ENCODE measurements around the gene CBFA2T2.

Gene CBFA2T2

GRCh38 chr20:33604991-33605370 is 115.1 kb downstream of the CBFA2T2 start:
- no peak overlapping the region for H3K9ac ChIP-seq (ENCODE audit: low read depth, low read length)
- H3K27me3 ChIP-seq (ENCODE audit: control insufficient read depth, insufficient read depth, low read length) = no peaks in the 10 kb centered on the region

GRCh38 chr20:33606118-33606771 is 116.3 kb downstream of the CBFA2T2 start:
- H3K9ac ChIP-seq (ENCODE audit: low read depth, low read length) = no peak overlapping the region
- no peak overlapping the region for H3K27ac ChIP-seq (ENCODE audit: low read depth, low read length)
- no peaks in the 10 kb centered on the region for H3K27me3 ChIP-seq (ENCODE audit: control insufficient read depth, insufficient read depth, low read length)

More at GRCh38 chr20:33604991-33605370, 115.1 kb downstream of the CBFA2T2 start:
- H3K4me3 ChIP-seq (ENCODE audit: low read depth, low read length) = no peak overlapping the region
- H3K4me1 ChIP-seq (ENCODE audit: control insufficient read depth, insufficient read depth, low read length) = no peaks in the 10 kb centered on the region
- peaks cover 14% of the 10 kb centered on the region for H3K36me3 ChIP-seq (ENCODE audit: control insufficient read depth, insufficient read depth, low read length)
- no peak overlapping the region for H3K27ac ChIP-seq (ENCODE audit: low read depth, low read length)
- H3K9me3 ChIP-seq (ENCODE audit: control insufficient read depth, insufficient read depth, low read length) = no peaks in the 10 kb centered on the region

GRCh38 chr20:33609504-33609903 is 119.6 kb downstream of the CBFA2T2 start:
- Histone ChIP-seq H3K27me3 (ENCODE audit: control insufficient read depth, insufficient read depth, low read length) (no peaks in the 10 kb centered on the region), H3K9ac (ENCODE audit: low read depth, low read length) (no peak overlapping the region), H3K4me1 (ENCODE audit: control insufficient read depth, insufficient read depth, low read length) (no peaks in the 10 kb centered on the region), H3K9me3 (ENCODE audit: control insufficient read depth, insufficient read depth, low read length) (no peaks in the 10 kb centered on the region), H3K27ac (ENCODE audit: low read depth, low read length) (no peak overlapping the region), H3K4me3 (ENCODE audit: low read depth, low read length) (no peak overlapping the region), H3K36me3 (ENCODE audit: control insufficient read depth, insufficient read depth, low read length) (peaks cover 45% of the 10 kb centered on the region)

More at GRCh38 chr20:33606118-33606771, 116.3 kb downstream of the CBFA2T2 start:
- Histone ChIP-seq H3K4me1 (ENCODE audit: control insufficient read depth, insufficient read depth, low read length) (no peaks in the 10 kb centered on the region), H3K9me3 (ENCODE audit: control insufficient read depth, insufficient read depth, low read length) (no peaks in the 10 kb centered on the region), H3K4me3 (ENCODE audit: low read depth, low read length) (no peak overlapping the region), H3K36me3 (ENCODE audit: control insufficient read depth, insufficient read depth, low read length) (peaks cover 18% of the 10 kb centered on the region)

- Histone ChIP-seq H3K27ac (ENCODE audit: low read depth, low read length) (no peak overlapping the region), H3K9ac (ENCODE audit: low read depth, low read length) (no peak overlapping the region), H3K9me3 (ENCODE audit: control insufficient read depth, insufficient read depth, low read length) (no peaks in the 10 kb centered on the region), H3K4me3 (ENCODE audit: low read depth, low read length) (no peak overlapping the region), H3K4me1 (ENCODE audit: control insufficient read depth, insufficient read depth, low read length) (no peaks in the 10 kb centered on the region), H3K27me3 (ENCODE audit: control insufficient read depth, insufficient read depth, low read length) (no peaks in the 10 kb centered on the region), H3K36me3 (ENCODE audit: control insufficient read depth, insufficient read depth, low read length) (peaks cover 50% of the 10 kb centered on the region)
These were observed 121.2 kb downstream of the CBFA2T2 start for GRCh38 chr20:33611106-33611505.

GRCh38 chr20:33612001-33612400 is 122.1 kb downstream of the CBFA2T2 start:
- no peaks in the 10 kb centered on the region for H3K9me3 ChIP-seq (ENCODE audit: control insufficient read depth, insufficient read depth, low read length)
- H3K36me3 ChIP-seq (ENCODE audit: control insufficient read depth, insufficient read depth, low read length) = peaks cover 50% of the 10 kb centered on the region
- H3K27me3 ChIP-seq (ENCODE audit: control insufficient read depth, insufficient read depth, low read length) = no peaks in the 10 kb centered on the region
- no peak overlapping the region for H3K9ac ChIP-seq (ENCODE audit: low read depth, low read length)
- no peak overlapping the region for H3K27ac ChIP-seq (ENCODE audit: low read depth, low read length)
- H3K4me3 ChIP-seq (ENCODE audit: low read depth, low read length) = no peak overlapping the region
- H3K4me1 ChIP-seq (ENCODE audit: control insufficient read depth, insufficient read depth, low read length) = no peaks in the 10 kb centered on the region

GRCh38 chr20:33621717-33622400 is 132.0 kb downstream of the CBFA2T2 start:
- Histone ChIP-seq H3K36me3 (ENCODE audit: control insufficient read depth, insufficient read depth, low read length) (peaks cover 47% of the 10 kb centered on the region), H3K4me1 (ENCODE audit: control insufficient read depth, insufficient read depth, low read length) (no peaks in the 10 kb centered on the region), H3K27ac (ENCODE audit: low read depth, low read length) (no peak overlapping the region), H3K9ac (ENCODE audit: low read depth, low read length) (no peak overlapping the region), H3K27me3 (ENCODE audit: control insufficient read depth, insufficient read depth, low read length) (no peaks in the 10 kb centered on the region), H3K9me3 (ENCODE audit: control insufficient read depth, insufficient read depth, low read length) (no peaks in the 10 kb centered on the region), H3K4me3 (ENCODE audit: low read depth, low read length) (no peak overlapping the region)

GRCh38 chr20:33622705-33623365 is 132.9 kb downstream of the CBFA2T2 start:
- Histone ChIP-seq H3K36me3 (ENCODE audit: control insufficient read depth, insufficient read depth, low read length) (peaks cover 48% of the 10 kb centered on the region), H3K9ac (ENCODE audit: low read depth, low read length) (no peak overlapping the region), H3K9me3 (ENCODE audit: control insufficient read depth, insufficient read depth, low read length) (no peaks in the 10 kb centered on the region), H3K27me3 (ENCODE audit: control insufficient read depth, insufficient read depth, low read length) (no peaks in the 10 kb centered on the region), H3K4me3 (ENCODE audit: low read depth, low read length) (no peak overlapping the region), H3K4me1 (ENCODE audit: control insufficient read depth, insufficient read depth, low read length) (no peaks in the 10 kb centered on the region), H3K27ac (ENCODE audit: low read depth, low read length) (no peak overlapping the region)

- Histone ChIP-seq H3K9me3 (ENCODE audit: control insufficient read depth, insufficient read depth, low read length) (no peaks in the 10 kb centered on the region), H3K36me3 (ENCODE audit: control insufficient read depth, insufficient read depth, low read length) (peaks cover 58% of the 10 kb centered on the region), H3K27me3 (ENCODE audit: control insufficient read depth, insufficient read depth, low read length) (no peaks in the 10 kb centered on the region), H3K9ac (ENCODE audit: low read depth, low read length) (no peak overlapping the region), H3K27ac (ENCODE audit: low read depth, low read length) (no peak overlapping the region), H3K4me3 (ENCODE audit: low read depth, low read length) (no peak overlapping the region), H3K4me1 (ENCODE audit: control insufficient read depth, insufficient read depth, low read length) (no peaks in the 10 kb centered on the region)
These were observed 134.5 kb downstream of the CBFA2T2 start for GRCh38 chr20:33624399-33624798.

- H3K4me1 ChIP-seq (ENCODE audit: control insufficient read depth, insufficient read depth, low read length) = no peaks in the 10 kb centered on the region
- no peaks in the 10 kb centered on the region for H3K27me3 ChIP-seq (ENCODE audit: control insufficient read depth, insufficient read depth, low read length)
- no peak overlapping the region for H3K27ac ChIP-seq (ENCODE audit: low read depth, low read length)
- H3K4me3 ChIP-seq (ENCODE audit: low read depth, low read length) = no peak overlapping the region
- H3K9me3 ChIP-seq (ENCODE audit: control insufficient read depth, insufficient read depth, low read length) = no peaks in the 10 kb centered on the region
- no peak overlapping the region for H3K9ac ChIP-seq (ENCODE audit: low read depth, low read length)
- H3K36me3 ChIP-seq (ENCODE audit: control insufficient read depth, insufficient read depth, low read length) = peaks cover 69% of the 10 kb centered on the region
These were observed 136.3 kb downstream of the CBFA2T2 start for GRCh38 chr20:33626190-33626589.

- H3K27ac ChIP-seq (ENCODE audit: low read depth, low read length) = no peak overlapping the region
- no peaks in the 10 kb centered on the region for H3K4me1 ChIP-seq (ENCODE audit: control insufficient read depth, insufficient read depth, low read length)
- peaks cover 75% of the 10 kb centered on the region for H3K36me3 ChIP-seq (ENCODE audit: control insufficient read depth, insufficient read depth, low read length)
These were observed 137.8 kb downstream of the CBFA2T2 start for GRCh38 chr20:33627577-33628216.

GRCh38 chr20:33629533-33629932 is 139.6 kb downstream of the CBFA2T2 start:
- no peaks in the 10 kb centered on the region for H3K4me1 ChIP-seq (ENCODE audit: control insufficient read depth, insufficient read depth, low read length)
- no peak overlapping the region for H3K4me3 ChIP-seq (ENCODE audit: low read depth, low read length)
- H3K9ac ChIP-seq (ENCODE audit: low read depth, low read length) = no peak overlapping the region
- no peak overlapping the region for H3K27ac ChIP-seq (ENCODE audit: low read depth, low read length)
- H3K27me3 ChIP-seq (ENCODE audit: control insufficient read depth, insufficient read depth, low read length) = no peaks in the 10 kb centered on the region
- H3K9me3 ChIP-seq (ENCODE audit: control insufficient read depth, insufficient read depth, low read length) = no peaks in the 10 kb centered on the region
- peaks cover 66% of the 10 kb centered on the region for H3K36me3 ChIP-seq (ENCODE audit: control insufficient read depth, insufficient read depth, low read length)

More at GRCh38 chr20:33627577-33628216, 137.8 kb downstream of the CBFA2T2 start:
- no peak overlapping the region for H3K4me3 ChIP-seq (ENCODE audit: low read depth, low read length)
- H3K27me3 ChIP-seq (ENCODE audit: control insufficient read depth, insufficient read depth, low read length) = no peaks in the 10 kb centered on the region
- H3K9me3 ChIP-seq (ENCODE audit: control insufficient read depth, insufficient read depth, low read length) = no peaks in the 10 kb centered on the region
- H3K9ac ChIP-seq (ENCODE audit: low read depth, low read length) = no peak overlapping the region

Data from HUES48 (cell line).